ENCODE results near the gene COQ2. TPM values are rescaled to one million over a fixed set of nuclear protein-coding genes. Genes with fewer than 3 reads are reported as not detected.

Gene COQ2
- total RNA-seq, 6 experiments from 2014 or later, result 15.4 to 23.2 (median 20.6) TPM

GRCh38 chr4:83267830-83268475, 16.6 kb downstream of the COQ2 start:
- Mint-ChIP-seq H3K27ac (no peak overlapping the region), H3K4me3 (no peak overlapping the region), H3K36me3 (ENCODE audit: low read depth) (peaks cover 10% of the 10 kb centered on the region), H3K4me1 (ENCODE audit: low read depth) (peaks cover 18% of the 10 kb centered on the region), H3K9me3 (no peaks in the 10 kb centered on the region), H3K27me3 (ENCODE audit: insufficient read depth) (no peaks in the 10 kb centered on the region)
- DNase-seq, result no peak
- TF ChIP-seq CTCF (IDR thresholded peaks at IDR 0.05), result no peak

- no peaks in the 10 kb centered on the region for H3K27me3 Mint-ChIP-seq (ENCODE audit: insufficient read depth)
- H3K4me3 Mint-ChIP-seq, result no peak overlapping the region
- no peaks in the 10 kb centered on the region for H3K9me3 Mint-ChIP-seq
- H3K27ac Mint-ChIP-seq, result no peak overlapping the region
- DNase-seq, result no peak
- H3K4me1 Mint-ChIP-seq (ENCODE audit: low read depth), result peaks cover 18% of the 10 kb centered on the region
- TF ChIP-seq CTCF (IDR thresholded peaks at IDR 0.05), result no peak
- H3K36me3 Mint-ChIP-seq (ENCODE audit: low read depth), result peaks cover 10% of the 10 kb centered on the region
These were observed 17.3 kb downstream of the COQ2 start for GRCh38 chr4:83267121-83267829.

- DNase-seq, result no peak
These were observed 17.9 kb downstream of the COQ2 start for GRCh38 chr4:83266689-83267088.

GRCh38 chr4:83263106-83263505, 21.5 kb downstream of the COQ2 start:
- Mint-ChIP-seq H3K27me3 (ENCODE audit: insufficient read depth) (no peaks in the 10 kb centered on the region), H3K36me3 (ENCODE audit: low read depth) (peaks cover 26% of the 10 kb centered on the region), H3K27ac (no peak overlapping the region)

More at GRCh38 chr4:83266689-83267088, 17.9 kb downstream of the COQ2 start:
- TF ChIP-seq CTCF (IDR thresholded peaks at IDR 0.05), result no peak
- Mint-ChIP-seq H3K4me3 (no peak overlapping the region), H3K4me1 (ENCODE audit: low read depth) (peaks cover 18% of the 10 kb centered on the region), H3K36me3 (ENCODE audit: low read depth) (peaks cover 10% of the 10 kb centered on the region), H3K27ac (no peak overlapping the region), H3K9me3 (no peaks in the 10 kb centered on the region), H3K27me3 (ENCODE audit: insufficient read depth) (no peaks in the 10 kb centered on the region)

GRCh38 chr4:83262682-83263081, 21.9 kb downstream of the COQ2 start:
- no peak for TF ChIP-seq CTCF (IDR thresholded peaks at IDR 0.05)
- H3K9me3 Mint-ChIP-seq, result no peaks in the 10 kb centered on the region
- H3K27me3 Mint-ChIP-seq (ENCODE audit: insufficient read depth), result no peaks in the 10 kb centered on the region
- DNase-seq, result no peak
- H3K27ac Mint-ChIP-seq, result no peak overlapping the region
- peaks cover 23% of the 10 kb centered on the region for H3K4me1 Mint-ChIP-seq (ENCODE audit: low read depth)
- no peak overlapping the region for H3K4me3 Mint-ChIP-seq
- H3K36me3 Mint-ChIP-seq (ENCODE audit: low read depth), result peaks cover 30% of the 10 kb centered on the region

More at GRCh38 chr4:83263106-83263505, 21.5 kb downstream of the COQ2 start:
- Mint-ChIP-seq H3K4me3 (no peak overlapping the region), H3K4me1 (ENCODE audit: low read depth) (peaks cover 21% of the 10 kb centered on the region), H3K9me3 (no peaks in the 10 kb centered on the region)
- no peak for TF ChIP-seq CTCF (IDR thresholded peaks at IDR 0.05)
- no peak for DNase-seq
